Keratinocyte (primary cell): ENCODE results near the gene NEK6. TPM values are rescaled to one million over a fixed set of nuclear protein-coding genes. Genes with fewer than 3 reads are reported as not detected.

Experiments
- DNase-seq: peaks from one replicate; pipeline ENCODE4 v3.0.0-alpha.2; 2011; ENCODE audit warnings: low read depth, missing footprints, low spot score
- FAIRE-seq: peaks from 2 replicates; lab custom pipeline; 2011; peaks lifted over from hg19 to GRCh38; lab: Jason Lieb, UNC
- H2AFZ ChIP-seq: 2 replicates; pipeline ENCODE4 v1.6.0; 2012; ENCODE audit warnings: low read length, control low read depth, inconsistent platforms; ENCODE audit not compliant: control insufficient read depth
- H3K27ac ChIP-seq: 2 replicates; pipeline ENCODE4 v1.5.1; 2011; ENCODE audit warnings: low read length; ENCODE audit not compliant: control insufficient read depth, insufficient read depth
- H3K27me3 ChIP-seq: 3 replicates; pipeline ENCODE4 v1.6.0; 2011; ENCODE audit warnings: low read length; ENCODE audit not compliant: control insufficient read depth, insufficient read depth; ENCODE audit errors: extremely low read depth
- H3K36me3 ChIP-seq, 2 experiments: 2 replicates in 1 of 2; 3 replicates in 1 of 2; pipeline ENCODE4 v1.5.1; 2011; ENCODE audit warnings: low read length in 2 of 2, mild to moderate bottlenecking in 1 of 2; ENCODE audit not compliant: control insufficient read depth in 2 of 2, insufficient read depth in 2 of 2; ENCODE audit errors: extremely low read depth in 1 of 2
- H3K4me1 ChIP-seq: 3 replicates; pipeline ENCODE4 v1.5.1; 2011; ENCODE audit warnings: low read length; ENCODE audit not compliant: control insufficient read depth, insufficient read depth; ENCODE audit errors: extremely low read depth
- H3K4me2 ChIP-seq: 3 replicates; pipeline ENCODE4 v1.6.0; 2011; ENCODE audit warnings: low read depth, low read length; ENCODE audit not compliant: control insufficient read depth, insufficient read depth; ENCODE audit errors: extremely low read depth
- H3K4me3 ChIP-seq, 3 experiments: fragments of 200-600 bp in 1 of 3; sonication (generic) in 1 of 3; 2 replicates in 2 of 3; 3 replicates in 1 of 3; pipeline ENCODE4 v1.5.1; 2011 to 2016; ENCODE audit warnings: low read length in 3 of 3, mild to moderate bottlenecking in 3 of 3, control low read depth in 2 of 3, inconsistent platforms in 1 of 3, low read depth in 1 of 3, mixed read lengths in 1 of 3, mixed run types in 1 of 3, moderate library complexity in 1 of 3; ENCODE audit not compliant: control insufficient read depth in 2 of 3, insufficient read depth in 2 of 3; ENCODE audit errors: extremely low read depth in 1 of 3
- H3K79me2 ChIP-seq: 2 replicates; pipeline ENCODE4 v1.6.0; 2012; ENCODE audit warnings: low read length; ENCODE audit not compliant: control insufficient read depth, insufficient read depth
- H3K9ac ChIP-seq: 3 replicates; pipeline ENCODE4 v1.6.0; 2011; ENCODE audit warnings: low read length; ENCODE audit not compliant: control insufficient read depth, insufficient read depth; ENCODE audit errors: extremely low read depth
- H3K9me1 ChIP-seq: 3 replicates; pipeline ENCODE4 v1.6.0; 2011; ENCODE audit warnings: low read length; ENCODE audit not compliant: control insufficient read depth, insufficient read depth; ENCODE audit errors: extremely low read depth
- H3K9me3 ChIP-seq: 2 replicates; pipeline ENCODE4 v1.5.1; 2012; ENCODE audit warnings: low read depth, low read length; ENCODE audit not compliant: control insufficient read depth
- H4K20me1 ChIP-seq: 3 replicates; pipeline ENCODE4 v1.6.0; 2011; ENCODE audit warnings: low read length; ENCODE audit not compliant: control insufficient read depth, insufficient read depth; ENCODE audit errors: extremely low read depth
- CTCF ChIP-seq, 3 experiments: IDR thresholded peaks in 1 of 3; conservative IDR thresholded peaks in 1 of 3; optimal IDR thresholded peaks in 1 of 3; 2 replicates in 2 of 3; 3 replicates in 1 of 3; pipeline versions ENCODE3 to v1.5.1; 2011; ENCODE audit warnings: low read length in 3 of 3, mild to moderate bottlenecking in 3 of 3, moderate library complexity in 2 of 3, control low read depth in 1 of 3, inconsistent platforms in 1 of 3; ENCODE audit not compliant: insufficient read depth in 2 of 3; ENCODE audit errors: extremely low read depth in 1 of 3
- EZH2 ChIP-seq: IDR thresholded peaks from one replicate; pipeline ENCODE4 v1.6.1; 2012; ENCODE audit warnings: inconsistent platforms, mild to moderate bottlenecking, low read length, moderate library complexity
- dilution Hi-C: fragments of 300-500 bp; cut with MboI; formaldehyde crosslinking; loops from one replicate; pipeline ENCODE4 v1.7.0; 2020; ENCODE audit warnings: low sequenced_read_pairs; ENCODE audit not compliant: extremely low pct_ligation_motif_present
- polyA plus RNA-seq, 5 experiments: library from polyadenylated mRNA; depleted of rRNA in 3 of 5; stranded (reverse) in 3 of 5; stranded (forward) in 1 of 5; unstranded in 1 of 5; fragments of >200 nt; gene quantifications; 1 replicate in 1 of 5; 2 replicates in 3 of 5; 3 replicates in 1 of 5; pipeline versions ENCODE4 v1.2.1 to v1.2.3, GENCODE V29; 2011 to 2012; ENCODE audit warnings: missing spikeins in 2 of 5, low read depth in 1 of 5, low replicate concordance in 1 of 5

The NEK6 gene
- polyA plus RNA-seq, 1 donor (not counting 4 experiments of a cell fraction or from before 2014, with no cell fraction given), result 56.4 TPM

- H3K9me3 ChIP-seq, result no peaks in the 10 kb centered on the region
- FAIRE-seq, result no peak
These were observed 13.9 kb downstream of the NEK6 start for GRCh38 chr9:124271660-124272059.

GRCh38 chr9:124272118-124272517, 14.4 kb downstream of the NEK6 start:
- no peaks in the 10 kb centered on the region for H3K27me3 ChIP-seq
- dilution Hi-C loops, result no loop called here
- no peak for TF ChIP-seq EZH2
- no peak for TF ChIP-seq CTCF (optimal IDR thresholded peaks at IDR 0.05 in 1 of 3, IDR thresholded peaks at IDR 0.05 in 1 of 3, conservative IDR thresholded peaks at IDR 0.05 in 1 of 3; ENCODE audit: extremely low read depth in 1 of 3, insufficient read depth in 2 of 3, low read length in 3 of 3)
- H3K27ac ChIP-seq, result no peak overlapping the region
- no peak overlapping the region for H3K4me3 ChIP-seq
- DNase-seq (no peak), FAIRE-seq (no peak)
- H3K9ac ChIP-seq, result no peak overlapping the region
- peaks cover 95% of the 10 kb centered on the region for H3K79me2 ChIP-seq
- H4K20me1 ChIP-seq, result peaks cover 13% of the 10 kb centered on the region
- peaks cover 7 to 22% of the 10 kb centered on the region in 2 experiments for H3K36me3 ChIP-seq
- peaks cover 13% of the 10 kb centered on the region for H3K4me1 ChIP-seq
- no peak overlapping the region for H3K4me2 ChIP-seq
- peaks cover 4% of the 10 kb centered on the region for H3K9me1 ChIP-seq
- no peaks in the 10 kb centered on the region for H3K9me3 ChIP-seq
- no peak overlapping the region for H2AFZ ChIP-seq

More at GRCh38 chr9:124271660-124272059, 13.9 kb downstream of the NEK6 start:
- Histone ChIP-seq H2AFZ (no peak overlapping the region), H3K4me1 (peaks cover 17% of the 10 kb centered on the region), H3K36me3 (peaks cover 7 to 22% of the 10 kb centered on the region in 2 experiments), H3K9me1 (peaks cover 6% of the 10 kb centered on the region), H3K9ac (no peak overlapping the region), H3K4me2 (no peak overlapping the region), H4K20me1 (peaks cover 13% of the 10 kb centered on the region), H3K4me3 (no peak overlapping the region), H3K79me2 (peaks cover 95% of the 10 kb centered on the region), H3K27ac (no peak overlapping the region), H3K27me3 (no peaks in the 10 kb centered on the region)
- TF ChIP-seq CTCF (optimal IDR thresholded peaks at IDR 0.05 in 1 of 3, IDR thresholded peaks at IDR 0.05 in 1 of 3, conservative IDR thresholded peaks at IDR 0.05 in 1 of 3; ENCODE audit: extremely low read depth in 1 of 3, insufficient read depth in 2 of 3, low read length in 3 of 3) (no peak), EZH2 (no peak)
- DNase-seq, result no peak
- dilution Hi-C loops, result no loop called here
